Measurements from ENCODE around the gene MAGI2.
"Not testable (repeated sequence)": the region's sequence is repeated elsewhere in the genome, so short reads cannot be mapped to it uniquely, and the experiment has no call there.

Gene MAGI2

DNA sequence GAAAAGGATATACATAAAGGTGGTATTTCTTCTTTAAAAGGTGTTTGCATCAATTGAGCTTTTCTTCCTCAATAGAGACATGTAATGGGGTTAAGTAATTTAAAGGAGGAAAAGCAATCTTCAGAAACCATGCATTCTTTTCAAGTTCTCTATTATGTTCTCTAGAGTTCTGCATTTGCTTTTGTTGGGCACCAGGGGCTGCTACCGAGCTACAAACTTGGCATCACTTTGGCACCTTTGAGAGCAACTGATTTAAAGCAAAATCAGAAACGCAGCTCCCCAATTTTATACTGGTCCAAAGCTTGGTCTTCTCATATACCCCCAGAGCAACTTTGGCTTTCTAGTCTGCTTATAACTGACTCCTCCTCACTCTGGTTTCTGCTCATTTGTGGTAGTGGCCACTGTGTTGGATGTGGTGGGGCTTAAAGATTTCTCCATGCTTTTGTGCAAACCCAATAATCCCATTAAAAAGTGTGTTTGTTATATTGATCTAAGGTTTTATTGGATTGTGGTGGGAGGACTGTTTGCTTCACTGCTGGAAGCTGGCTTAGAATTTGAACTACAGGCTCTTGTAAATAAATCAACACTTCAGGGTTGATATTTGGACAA is 942.8 kb downstream of the MAGI2 start:
- DNase-seq: peak; percentile 13

GRCh38 chr7:78503301-78503700 is 950.2 kb downstream of the MAGI2 start:
- DNase-seq: not testable (repeated sequence)

GRCh38 chr7:78501064-78501463 is 952.4 kb downstream of the MAGI2 start:
- DNase-seq: no peak

DNA sequence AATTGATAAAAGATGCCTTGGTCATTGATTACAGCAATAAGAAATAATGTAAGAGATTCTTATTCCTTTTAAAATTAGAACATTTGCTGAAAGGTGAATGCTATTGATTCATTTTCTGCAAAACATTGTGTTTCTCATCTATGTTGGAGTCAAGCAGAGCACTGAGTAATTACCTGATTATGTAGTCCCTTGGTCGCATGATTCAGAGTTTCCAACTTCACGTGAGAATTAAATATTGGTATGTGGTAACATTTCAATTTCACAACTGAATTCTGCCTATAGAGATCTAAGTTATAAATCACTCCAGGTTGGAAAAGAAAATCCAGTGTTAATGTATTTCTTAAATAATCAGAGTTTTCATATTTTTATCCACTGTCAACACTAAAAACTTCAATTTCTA is 953.5 kb downstream of the MAGI2 start:
- DNase-seq: no peak

- DNase-seq: no peak
Observed at GRCh38 chr7:78499283-78499682, 954.2 kb downstream of the MAGI2 start.

DNA sequence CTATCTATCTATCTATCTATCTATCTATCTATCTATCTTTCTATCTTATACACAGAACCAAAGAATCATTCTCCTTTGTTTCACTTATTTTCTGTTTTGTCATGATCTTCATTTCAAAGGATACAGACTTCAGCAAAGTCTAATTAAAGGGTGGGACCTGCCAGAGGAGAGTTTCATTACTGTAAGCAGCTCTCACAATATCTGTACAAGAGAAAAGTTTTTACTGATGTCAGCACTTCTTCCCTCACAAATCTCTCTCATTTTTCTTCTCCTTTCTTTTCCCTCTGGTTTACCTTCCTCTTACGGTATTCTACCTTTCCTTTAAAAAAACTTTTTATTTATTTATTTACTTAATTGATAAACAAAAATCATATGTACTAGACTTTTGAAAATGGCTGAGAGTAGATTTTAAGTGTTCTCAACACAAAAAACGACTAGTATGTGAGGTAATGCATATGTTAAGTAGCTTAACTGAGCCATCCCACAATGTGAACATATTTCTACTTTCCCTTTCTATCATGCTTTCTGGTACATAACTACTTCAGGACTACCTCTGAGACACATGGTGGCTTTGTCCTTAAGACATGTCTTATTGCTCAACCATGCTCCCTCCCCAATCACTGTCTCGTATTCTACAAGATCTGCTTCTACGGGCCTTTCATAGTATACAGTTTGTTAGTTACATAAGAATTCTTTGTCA is 955.6 kb downstream of the MAGI2 start:
- DNase-seq: no peak

DNA sequence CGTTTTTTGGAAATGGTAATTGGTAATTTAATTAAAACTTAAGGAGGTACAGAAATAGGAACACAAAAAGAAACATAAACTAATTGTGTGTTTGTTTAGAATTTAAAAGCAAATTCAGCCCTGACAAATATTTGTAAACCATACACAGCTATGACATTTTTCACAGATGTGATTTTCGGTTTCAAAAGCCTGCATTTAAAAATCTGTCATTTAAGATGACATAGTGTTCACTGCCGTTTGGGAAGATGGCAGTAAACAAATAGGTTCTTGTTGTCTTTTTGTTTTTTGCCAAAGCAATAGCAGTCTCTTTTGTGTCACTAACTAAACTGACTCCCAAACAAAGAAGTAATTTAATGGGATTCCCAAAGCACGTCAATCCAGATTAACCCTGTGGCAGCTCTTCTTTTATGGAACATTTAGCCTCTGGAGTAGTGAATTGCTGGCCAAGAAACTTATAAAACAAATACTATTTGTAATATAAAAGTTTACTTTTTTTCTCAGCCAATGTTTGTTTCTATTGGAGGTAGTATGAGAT is 957.3 kb downstream of the MAGI2 start:
- no peak for DNase-seq

- DNase-seq: no peak
Observed at GRCh38 chr7:78493401-78493800, 960.1 kb downstream of the MAGI2 start.

DNA sequence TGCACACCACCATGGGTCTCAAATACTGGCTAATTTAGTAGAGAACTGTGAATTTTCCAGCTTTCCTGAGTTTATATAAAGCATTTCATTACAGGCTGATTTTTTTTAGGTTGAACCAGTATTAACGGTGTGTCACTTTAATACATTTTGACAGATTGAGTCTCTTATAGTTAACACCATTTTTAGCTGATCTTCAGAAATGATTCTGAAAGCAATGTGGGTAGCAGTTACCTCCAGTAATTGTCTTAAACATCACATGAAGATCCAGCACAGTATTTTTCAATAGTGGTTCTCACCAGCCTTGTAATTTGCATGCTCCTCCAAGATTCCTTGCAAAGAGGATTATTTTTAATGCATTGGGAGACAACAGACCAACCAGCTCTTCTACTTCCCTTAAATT is 961.3 kb downstream of the MAGI2 start:
- no peak for DNase-seq

DNA sequence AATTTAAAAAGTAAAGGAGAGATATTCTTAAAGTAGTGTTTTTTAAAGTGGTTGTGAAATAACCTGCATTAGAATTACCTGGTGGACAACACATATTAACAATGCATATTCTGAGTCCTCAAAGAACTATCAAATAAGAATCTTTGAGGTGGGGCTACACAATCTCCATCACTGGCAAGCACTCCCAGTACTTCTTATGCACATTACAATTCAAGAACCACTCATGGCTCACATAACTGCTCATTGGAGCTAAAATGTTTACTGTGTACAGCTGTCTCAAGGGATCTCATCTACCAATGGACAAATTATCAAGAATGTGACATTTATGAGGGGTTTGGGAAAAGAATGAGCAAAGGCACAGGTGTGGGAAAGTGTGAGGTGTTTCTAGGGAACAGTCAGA is 962.9 kb downstream of the MAGI2 start:
- DNase-seq: no peak

- DNase-seq: no peak
Observed at GRCh38 chr7:78489476-78490240, 963.8 kb downstream of the MAGI2 start.

DNA sequence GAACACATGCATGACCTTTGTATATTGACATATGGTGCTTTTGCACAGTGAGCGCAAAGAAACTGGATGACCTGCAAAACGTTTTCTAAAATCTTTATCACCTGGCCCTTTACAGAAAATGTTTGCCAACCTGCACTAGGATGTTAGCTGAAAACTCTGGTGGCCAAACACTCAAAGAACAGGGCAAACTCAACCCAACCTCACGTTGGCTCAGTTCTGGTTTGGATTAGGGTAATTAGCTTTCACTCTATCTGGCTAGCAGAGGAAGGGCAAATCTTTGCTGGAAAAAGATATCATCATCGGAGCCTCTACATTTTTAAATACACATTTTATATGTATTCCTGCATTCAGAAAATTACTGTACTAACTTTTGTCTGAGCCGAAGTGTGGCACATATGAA is 966.0 kb downstream of the MAGI2 start:
- no peak for DNase-seq

- DNase-seq: no peak
Observed at GRCh38 chr7:78479348-78479747, 974.1 kb downstream of the MAGI2 start.

GRCh38 chr7:78476851-78477405 is 976.5 kb downstream of the MAGI2 start:
- no peak for DNase-seq

- no peak for DNase-seq
Observed at GRCh38 chr7:78473571-78474301, 979.7 kb downstream of the MAGI2 start.

DNA sequence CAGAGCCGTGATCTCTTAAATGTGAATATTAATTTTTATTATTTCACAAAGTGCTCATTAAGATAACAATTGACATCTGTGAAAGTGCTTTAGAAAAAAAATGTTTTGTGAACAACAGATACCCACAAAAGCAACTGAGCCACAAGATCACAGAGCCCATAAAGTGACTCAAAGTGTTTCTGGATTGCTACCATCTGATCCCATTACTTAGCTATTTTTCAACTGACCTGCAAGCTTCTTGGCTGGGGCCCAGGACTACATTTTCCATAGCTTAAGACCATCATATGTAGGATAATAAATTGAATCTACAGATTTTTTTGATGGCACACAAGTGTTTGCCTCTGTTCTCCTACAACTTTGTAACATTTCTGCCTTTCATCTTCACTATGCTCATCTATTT is 980.4 kb downstream of the MAGI2 start:
- DNase-seq: no peak

DNA sequence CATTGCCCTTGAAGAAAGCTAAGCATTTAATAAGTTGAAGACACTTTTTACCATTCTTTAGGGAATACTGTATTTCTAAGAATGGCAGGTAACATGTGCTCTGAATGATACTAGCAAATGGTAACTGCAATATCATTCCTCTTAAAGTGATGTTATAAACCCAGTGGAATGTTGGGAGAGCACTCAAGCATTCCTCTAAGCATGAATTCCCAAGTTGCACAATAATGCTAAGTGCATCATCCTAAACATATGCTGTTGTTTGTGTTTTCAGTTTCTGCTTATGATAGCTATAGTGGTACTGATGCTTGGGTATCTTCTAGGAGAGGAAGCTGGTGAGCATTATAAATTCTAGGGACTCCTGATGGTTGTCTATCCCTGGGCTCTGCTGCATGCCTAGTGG is 980.9 kb downstream of the MAGI2 start:
- DNase-seq: no peak

DNA sequence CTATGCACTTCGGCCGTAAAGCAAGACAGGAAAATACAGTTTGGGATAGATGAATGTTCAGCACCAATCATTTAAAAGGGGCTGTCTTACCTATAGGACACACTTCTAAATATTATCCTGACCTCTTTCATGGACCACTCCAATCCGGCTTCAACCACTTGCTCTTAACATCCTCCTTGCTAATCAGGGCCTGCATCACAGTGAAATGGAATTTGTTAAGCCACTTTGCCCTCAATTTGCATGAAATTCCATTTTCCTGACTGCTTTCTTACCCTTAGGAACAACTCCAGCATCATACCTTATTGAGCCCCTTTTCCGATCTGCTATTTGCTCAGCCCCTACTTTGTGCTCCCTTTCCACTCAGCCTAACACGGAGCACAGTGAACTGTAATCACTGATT is 987.6 kb downstream of the MAGI2 start:
- DNase-seq: no peak

DNA sequence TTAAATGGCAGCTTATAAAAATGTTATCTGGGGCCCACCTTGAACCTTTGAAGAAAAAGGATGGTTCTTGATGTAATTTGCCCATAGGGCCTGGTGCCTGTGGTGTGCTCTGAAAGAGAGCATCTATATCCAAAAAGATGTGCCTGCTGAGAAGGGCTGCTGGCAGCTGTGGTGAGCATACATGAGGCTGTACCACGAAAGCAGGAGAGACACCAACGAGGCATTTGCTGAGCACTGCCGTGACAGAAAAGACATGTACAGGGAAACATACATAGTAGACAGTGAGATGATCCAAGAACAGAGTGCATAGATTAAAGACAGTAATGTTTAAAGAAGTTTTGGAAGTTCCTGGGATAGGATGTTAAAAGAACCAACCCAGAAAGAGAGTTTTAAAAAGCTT is 990.4 kb downstream of the MAGI2 start:
- DNase-seq: no peak

GRCh38 chr7:78450706-78451105 is 1002.8 kb downstream of the MAGI2 start:
- DNase-seq: no peak

DNA sequence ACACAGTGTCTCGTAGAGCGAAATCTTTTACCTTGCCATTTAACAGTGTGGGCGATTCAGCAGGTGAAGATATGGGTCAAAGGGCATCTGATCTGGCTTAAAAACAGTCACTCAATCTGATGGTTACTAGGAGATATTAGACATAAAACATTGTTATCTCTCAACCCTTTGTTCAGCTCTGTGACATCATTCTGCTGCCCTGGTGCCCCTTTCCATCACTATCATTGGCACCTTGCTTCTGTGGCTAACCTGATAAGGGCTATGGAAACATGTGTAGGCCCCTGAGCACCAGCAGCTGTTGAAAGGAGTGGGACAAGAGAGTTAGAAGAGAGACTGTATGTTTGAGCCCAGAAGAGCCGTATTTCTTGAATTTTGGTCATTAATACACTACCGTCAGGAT is 1004.6 kb downstream of the MAGI2 start:
- DNase-seq: no peak

- DNase-seq: no peak
Observed at GRCh38 chr7:78444267-78444666, 1009.2 kb downstream of the MAGI2 start.

DNA sequence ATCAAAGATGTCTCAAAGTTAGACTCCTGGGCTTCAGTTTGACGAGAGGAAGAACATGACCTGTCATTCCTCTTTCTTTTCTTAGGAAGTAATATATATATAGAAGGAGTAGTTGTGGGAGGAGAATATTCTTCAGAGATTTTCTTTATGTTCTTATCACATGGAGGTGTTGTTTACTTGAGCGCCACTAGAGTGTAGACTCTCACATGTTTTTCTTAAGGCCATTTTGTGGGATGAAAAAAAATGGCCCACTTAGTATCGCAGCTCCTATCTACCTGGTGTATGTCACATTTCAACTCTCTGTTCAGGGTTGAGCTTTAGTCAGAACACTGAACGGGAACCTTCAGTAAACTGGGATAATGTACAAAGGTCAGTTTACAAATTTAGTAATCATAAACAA is 1009.7 kb downstream of the MAGI2 start:
- no peak for DNase-seq
